Activated CD8-positive, alpha-beta memory T cell treated with anti-CD3 and anti-CD28 coated beads for 24 hours (primary cell): ENCODE measurements around the gene GRIN3B.

ENCODE experiments used
- DNase-seq: peaks from one replicate; pipeline ENCODE4 v3.0.0-alpha.2; 2020

The GRIN3B gene

GRCh38 chr19:991932-992669 lies 8.1 kb upstream of the GRIN3B start:
- DNase-seq: no peak

DNA sequence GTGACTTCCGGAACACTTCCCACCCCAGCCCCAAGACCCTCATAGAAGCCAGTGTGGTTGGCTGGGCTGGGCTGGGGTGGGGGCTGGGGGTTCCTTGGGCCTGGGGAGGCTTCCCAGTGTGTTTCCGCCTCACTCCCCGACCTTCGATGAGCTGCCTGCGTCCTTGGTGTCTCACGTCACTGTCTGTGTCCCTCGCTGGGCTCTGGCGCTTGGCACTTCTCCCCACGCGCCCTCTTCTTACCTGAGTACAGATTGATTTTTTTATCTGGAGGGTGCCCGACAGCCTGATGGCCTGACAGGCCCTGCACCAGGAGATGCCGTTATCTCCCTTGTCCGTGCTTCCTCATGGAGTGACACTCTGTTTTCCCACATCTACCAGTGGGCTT lies 7.6 kb upstream of the GRIN3B start:
- DNase-seq: no peak

DNA sequence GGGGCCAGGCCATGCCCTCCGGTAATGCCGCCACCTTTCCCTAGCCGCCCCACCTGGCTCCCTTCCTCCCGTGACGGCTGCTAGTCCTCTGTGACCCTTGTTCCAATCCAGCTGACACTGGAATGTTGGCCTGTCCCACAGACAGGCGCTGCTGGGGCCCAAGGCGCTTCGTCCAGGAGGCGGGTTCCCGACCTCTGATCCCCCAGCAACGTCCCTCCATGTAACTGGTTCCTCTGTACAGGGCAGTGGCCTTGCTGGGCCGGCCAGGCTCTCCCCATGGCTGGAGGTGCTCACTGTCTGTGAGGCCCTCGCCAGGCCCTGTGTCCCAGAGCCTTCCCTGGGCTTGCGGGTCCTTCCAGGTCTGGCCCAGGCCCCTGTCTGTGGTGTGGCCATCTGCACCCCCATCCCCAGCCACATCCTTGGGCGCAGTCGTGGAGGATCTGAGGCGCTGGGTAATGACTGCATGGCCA lies 6.8 kb upstream of the GRIN3B start:
- DNase-seq: no peak

GRCh38 chr19:993831-994393 lies 6.3 kb upstream of the GRIN3B start:
- DNase-seq: no peak

DNA sequence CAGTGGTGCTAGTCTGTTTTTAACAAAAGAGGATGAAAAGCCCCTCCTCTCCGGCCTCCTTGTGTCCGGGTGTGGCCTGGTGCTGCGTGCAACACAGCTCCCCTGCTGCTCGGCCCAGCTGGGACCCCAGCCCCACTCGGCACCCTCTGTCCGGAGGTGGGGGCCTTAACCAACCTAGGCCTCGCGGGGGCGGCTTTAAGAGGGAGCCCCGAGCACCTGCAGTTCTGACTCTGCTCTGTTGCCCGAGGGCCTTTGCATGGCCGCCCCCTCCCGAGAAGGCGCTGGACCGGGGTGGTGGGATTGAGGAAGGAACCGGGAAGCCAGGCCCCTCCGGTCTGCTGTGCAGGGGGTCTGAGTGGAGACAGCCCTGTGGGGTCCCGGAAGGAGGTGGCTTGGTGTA lies 5.7 kb upstream of the GRIN3B start:
- no peak for DNase-seq

DNA sequence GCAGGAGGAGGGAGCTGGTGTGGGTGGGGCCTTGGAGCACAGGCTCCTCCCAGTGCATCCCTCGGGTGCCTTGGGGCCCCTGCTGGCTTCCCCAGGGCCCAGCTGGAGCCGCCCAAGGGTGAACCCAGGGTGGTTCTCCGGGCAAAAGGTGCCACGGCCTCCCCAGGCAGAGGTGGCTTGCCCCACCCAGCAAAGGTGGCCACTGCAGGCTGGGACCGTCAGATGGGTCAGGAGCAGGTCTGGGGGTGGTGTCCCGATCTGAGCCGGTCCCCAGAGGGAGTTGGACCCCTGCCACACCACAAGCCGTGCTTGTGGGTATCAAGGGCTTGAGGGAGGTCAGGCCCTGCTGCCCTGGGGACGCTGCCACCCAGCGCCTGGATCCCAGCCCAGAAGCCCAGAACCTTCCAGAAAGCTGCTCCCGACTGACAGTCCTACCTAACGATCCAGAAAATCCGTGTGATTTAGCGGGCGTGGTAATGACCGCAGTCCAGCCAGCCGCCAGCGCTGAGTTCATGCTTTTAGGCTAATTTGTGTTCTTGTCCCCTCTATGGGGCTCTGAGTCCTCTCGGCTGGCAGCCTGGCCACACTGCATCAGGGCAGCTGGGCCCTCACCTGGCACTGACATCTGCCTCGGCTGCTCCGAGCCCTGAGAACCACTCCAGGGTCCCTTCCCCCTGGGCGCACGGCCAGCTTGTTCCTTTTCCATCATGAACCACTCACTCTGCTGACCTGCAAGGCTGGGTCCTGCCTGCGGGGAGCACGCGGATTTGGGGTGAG lies 5.0 kb upstream of the GRIN3B start:
- DNase-seq: no peak

DNA sequence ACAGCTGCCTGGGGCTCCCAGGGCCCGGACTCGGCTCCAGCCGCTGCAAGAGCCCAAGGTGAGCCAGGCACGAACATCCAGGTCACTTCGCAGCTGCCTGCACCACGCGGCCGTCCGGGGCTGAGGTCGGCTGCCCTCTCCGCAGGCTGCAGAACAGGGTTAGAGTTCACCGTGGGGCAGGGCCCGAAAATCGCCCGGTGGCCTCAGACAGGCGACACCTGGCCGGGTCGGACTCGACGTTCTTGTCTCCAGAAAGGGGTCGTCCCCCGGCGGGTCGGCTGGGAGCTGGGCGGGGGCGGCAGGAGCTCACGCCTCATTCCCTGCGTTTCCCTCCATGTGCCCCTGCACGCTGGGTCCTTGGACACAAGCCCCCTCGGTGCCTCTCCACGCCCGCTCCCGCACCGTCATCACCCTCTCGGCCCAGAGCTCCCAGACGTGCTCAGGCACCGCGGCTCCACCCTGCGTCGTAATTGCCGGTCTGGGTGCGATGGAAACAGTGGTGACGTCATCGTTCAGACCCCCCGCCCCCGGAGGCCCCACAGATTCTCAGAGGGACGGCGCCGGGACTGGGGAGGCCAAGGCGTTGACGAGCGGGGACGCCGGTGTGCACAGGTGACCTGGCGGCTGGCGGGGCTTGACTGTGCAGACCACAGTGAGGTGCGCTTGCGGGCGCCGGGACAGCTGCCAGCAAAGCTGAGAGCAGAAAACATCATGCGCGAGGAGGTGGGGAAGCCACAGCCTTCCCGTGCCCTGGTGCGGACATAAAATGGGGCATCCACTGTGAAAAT lies 4.0 kb upstream of the GRIN3B start:
- DNase-seq: peak; percentile 88

DNA sequence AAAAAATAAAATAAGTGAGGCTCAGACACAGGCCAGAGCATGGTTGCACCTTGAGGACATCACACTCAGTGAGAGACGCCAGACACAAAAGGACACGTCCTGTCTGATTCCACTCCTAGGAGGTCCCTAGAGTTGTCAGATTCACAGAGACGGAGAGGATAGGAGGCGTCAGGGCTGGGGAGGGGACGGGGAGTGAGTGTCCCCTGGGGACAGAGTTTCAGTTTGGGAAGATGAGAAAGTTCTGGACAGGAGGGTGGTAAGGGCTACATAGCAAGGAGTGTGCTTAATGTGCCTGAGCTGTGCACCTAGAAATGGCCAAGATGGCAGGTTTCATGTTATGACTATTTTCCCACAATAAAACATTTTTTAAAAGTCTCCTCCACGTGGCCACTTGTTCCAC lies 2.2 kb upstream of the GRIN3B start:
- no peak for DNase-seq

GRCh38 chr19:999379-999719 lies 870 bp upstream of the GRIN3B start:
- DNase-seq: no peak

DNA sequence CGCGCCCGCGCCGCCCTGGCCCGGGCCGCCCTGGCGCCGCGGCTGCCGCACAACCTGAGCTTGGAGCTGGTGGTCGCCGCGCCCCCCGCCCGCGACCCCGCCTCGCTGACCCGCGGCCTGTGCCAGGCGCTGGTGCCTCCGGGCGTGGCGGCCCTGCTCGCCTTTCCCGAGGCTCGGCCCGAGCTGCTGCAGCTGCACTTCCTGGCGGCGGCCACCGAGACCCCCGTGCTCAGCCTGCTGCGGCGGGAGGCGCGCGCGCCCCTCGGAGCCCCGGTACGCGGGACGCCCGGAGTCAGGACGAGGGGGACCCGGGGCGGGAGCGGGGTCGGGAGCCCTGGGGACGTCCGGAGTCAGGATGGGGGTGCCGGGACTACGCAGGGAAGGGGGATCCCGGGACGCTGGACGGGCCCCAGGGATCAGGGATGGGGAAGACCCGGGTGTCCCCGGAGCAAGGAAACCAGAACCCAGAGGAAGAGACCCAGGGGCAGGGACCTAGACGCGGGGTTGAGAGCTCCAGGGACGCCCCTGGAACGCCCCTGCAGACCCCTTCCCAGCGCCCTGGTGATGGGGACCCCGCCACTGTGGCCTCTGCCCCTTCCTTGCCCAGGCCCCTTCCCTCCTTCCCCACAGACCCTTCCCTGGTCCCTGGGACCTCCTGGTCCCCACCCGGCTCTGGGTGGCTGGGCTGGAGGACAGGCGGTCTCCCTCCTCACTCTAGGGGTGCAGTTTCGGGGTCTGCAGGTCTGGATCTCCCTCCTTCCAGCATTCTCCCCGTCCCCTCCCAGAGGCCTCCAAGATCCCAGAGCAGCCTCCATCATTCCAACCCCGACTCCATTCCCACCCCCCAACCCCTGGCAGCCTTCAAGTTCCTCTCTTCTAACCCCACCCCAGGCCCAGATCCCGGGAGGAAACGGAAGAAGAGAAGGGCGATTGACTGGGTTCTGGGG lies 645 bp downstream of the GRIN3B start:
- DNase-seq: no peak

DNA sequence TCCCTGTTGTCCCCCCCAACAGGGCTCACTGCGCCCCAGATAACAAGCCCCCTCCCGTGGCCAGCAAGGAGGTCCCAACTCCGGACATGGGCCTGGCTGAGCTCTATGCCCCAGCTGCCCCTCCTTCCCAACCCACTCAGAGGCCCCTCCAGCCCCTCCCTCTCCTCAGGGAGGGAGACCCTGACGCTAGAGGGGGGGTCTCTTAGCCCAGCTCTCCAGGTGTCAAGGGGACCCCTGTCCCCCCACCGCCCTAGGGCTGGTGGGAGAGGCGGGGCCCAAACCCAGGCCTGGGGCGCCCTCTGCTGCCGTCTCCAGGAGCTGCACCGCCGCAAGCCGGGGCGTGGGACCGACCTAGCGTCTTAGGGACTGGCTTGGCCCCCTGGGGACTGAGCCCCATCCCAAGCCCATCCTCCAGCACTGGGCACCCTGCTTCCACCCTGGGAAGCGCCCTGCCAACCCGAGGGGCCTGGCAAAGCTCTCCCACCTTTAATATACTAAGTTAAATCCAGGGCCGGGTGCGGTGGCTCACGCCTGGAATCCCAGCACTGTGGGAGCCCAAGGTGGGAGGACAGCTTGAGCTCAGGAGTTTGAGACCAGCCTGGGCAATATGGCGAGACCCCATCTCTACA lies 1.4 kb downstream of the GRIN3B start:
- DNase-seq: peak; percentile 91

- no peak for DNase-seq
Observed at GRCh38 chr19:1002600-1002999, 2.4 kb downstream of the GRIN3B start.

- no peak for DNase-seq
Observed at GRCh38 chr19:1003283-1003682, 3.1 kb downstream of the GRIN3B start.

- no peak for DNase-seq
Observed at GRCh38 chr19:1004204-1004802, 4.1 kb downstream of the GRIN3B start.

GRCh38 chr19:1004803-1005664 lies 4.8 kb downstream of the GRIN3B start:
- DNase-seq: no peak

DNA sequence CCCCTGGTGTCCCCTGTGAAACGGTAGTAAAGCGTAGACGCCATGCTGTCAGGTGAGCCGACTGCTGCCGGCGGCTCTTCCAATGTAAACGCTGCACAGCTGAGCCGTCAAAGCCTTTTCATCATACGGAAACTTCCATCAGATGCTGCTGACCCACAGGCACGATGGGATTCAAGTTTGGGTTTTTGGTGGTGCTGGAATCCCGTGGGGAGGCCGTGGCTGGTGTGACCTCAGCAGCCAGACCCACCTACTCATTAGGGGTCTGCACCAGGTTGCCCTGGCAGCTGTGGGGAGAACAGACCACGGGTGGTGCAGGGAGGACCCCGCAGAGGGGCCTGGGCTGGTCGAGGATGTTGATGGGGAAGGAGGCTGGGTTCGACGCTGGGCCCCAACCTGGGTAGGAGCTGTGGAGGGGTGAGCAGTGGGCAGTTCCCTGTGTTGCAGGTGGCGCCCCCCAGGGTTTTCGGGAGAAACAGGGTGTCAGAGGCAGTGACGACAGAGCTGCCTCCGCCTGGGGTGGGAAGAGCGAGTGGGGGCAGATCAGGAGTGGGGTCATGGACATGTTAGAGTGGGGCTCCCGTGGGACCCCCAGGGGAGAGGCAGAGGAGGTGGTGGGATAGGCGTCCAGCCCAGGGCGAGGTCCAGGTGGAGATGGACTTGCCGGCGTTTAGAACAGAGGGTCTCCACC lies 6.6 kb downstream of the GRIN3B start:
- DNase-seq: no peak

DNA sequence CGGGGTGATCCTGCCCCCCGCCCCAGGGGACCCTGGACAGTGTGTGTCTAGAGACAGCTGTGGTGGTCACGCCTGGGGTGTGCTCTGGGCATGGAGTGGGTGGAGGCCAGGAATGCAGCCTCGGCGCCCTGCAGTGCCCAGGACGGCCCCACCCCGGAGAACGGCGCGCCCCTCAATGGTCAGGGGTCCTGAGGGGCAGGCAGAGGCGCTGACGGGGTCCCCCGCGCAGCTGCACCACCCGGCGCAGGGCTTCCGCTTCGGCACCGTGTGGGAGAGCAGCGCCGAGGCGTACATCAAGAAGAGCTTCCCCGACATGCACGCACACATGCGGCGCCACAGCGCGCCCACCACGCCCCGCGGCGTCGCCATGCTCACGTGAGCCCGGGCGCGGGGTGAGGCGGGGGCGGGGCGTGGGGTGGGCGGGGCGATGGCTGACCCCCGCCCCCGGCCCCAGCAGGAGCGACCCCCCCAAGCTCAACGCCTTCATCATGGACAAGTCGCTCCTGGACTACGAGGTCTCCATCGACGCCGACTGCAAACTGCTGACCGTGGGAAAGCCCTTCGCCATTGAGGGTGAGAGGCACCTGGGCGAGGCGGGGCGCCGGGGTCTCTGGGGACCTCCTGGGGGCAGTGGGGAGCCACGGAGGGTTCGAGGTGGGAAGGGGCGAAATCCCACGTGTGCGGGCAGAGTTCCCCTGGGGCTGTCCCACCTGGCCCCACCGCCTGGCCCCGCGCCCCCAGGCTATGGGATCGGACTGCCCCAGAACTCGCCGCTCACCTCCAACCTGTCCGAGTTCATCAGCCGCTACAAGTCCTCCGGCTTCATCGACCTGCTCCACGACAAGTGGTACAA lies 7.4 kb downstream of the GRIN3B start:
- DNase-seq: no peak

DNA sequence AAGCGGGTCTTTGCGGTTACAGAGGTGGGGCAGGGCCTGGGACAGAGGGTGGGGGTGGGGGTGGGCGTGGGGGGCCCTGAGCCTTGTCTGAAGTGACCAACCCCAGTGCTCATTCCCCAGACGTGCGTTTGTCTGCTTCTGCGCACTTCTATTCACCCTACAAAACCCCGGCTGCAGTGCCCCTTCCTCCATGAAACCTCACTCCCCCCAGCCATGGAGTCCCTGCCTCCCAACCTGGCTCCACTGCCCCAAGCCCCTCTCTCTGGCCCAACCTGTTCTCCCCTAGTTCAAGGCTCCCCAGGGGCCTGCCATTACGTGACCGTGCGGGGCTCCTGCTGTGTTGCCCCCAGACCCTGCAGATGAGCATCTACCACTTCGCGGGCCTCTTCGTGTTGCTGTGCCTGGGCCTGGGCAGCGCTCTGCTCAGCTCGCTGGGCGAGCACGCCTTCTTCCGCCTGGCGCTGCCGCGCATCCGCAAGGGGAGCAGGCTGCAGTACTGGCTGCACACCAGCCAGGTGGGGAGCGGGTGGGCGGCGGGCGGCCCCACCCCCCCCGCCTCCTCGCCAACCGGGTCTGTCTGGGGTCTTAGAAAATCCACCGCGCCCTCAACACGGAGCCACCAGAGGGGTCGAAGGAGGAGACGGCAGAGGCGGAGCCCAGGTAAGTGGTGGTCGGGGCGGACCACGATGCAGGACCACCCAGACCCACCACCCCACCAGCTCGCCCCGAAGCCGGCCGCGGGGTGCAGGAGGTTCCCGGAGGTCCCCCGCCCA lies 8.2 kb downstream of the GRIN3B start:
- DNase-seq: no peak
